NCI-H510A treated with DMSO at 0.1 percent for 48 hours (cell line): Measurements from ENCODE around the gene CDRT15L2.
"Not testable (repeated sequence)": the region's sequence is repeated elsewhere in the genome, so short reads cannot be mapped to it uniquely, and the experiment has no call there.

Experiments used
- DNase-seq: peaks from one replicate; lab custom pipeline; 2025; lab: John Stamatoyannopoulos, UW

Gene CDRT15L2

GRCh38 chr17:20579424-20579823 lies at the start of gene CDRT15L2:
CDRT15L2 (plus strand) TSS chr17:20579724; CDS start chr17:20579744, 20 bp downstream.
- DNase-seq, result not testable (repeated sequence)

- not testable (repeated sequence) for DNase-seq
Observed at GRCh38 chr17:20530104-20530503, 49.4 kb upstream of the CDRT15L2 start.

- not testable (repeated sequence) for DNase-seq
Observed at GRCh38 chr17:20532544-20533090, 46.9 kb upstream of the CDRT15L2 start.

- DNase-seq, result not testable (repeated sequence)
Observed at GRCh38 chr17:20533206-20533605, 46.3 kb upstream of the CDRT15L2 start.

GRCh38 chr17:20534711-20535550 lies 44.6 kb upstream of the CDRT15L2 start:
- DNase-seq, result not testable (repeated sequence)

GRCh38 chr17:20540414-20540813 lies 39.1 kb upstream of the CDRT15L2 start:
- DNase-seq, result not testable (repeated sequence)

- not testable (repeated sequence) for DNase-seq
Observed at GRCh38 chr17:20540865-20541264, 38.7 kb upstream of the CDRT15L2 start.

GRCh38 chr17:20541853-20542546 lies 37.5 kb upstream of the CDRT15L2 start:
- not testable (repeated sequence) for DNase-seq

GRCh38 chr17:20547923-20548322 lies 31.6 kb upstream of the CDRT15L2 start:
- DNase-seq, result not testable (repeated sequence)

- not testable (repeated sequence) for DNase-seq
Observed at GRCh38 chr17:20552920-20553319, 26.6 kb upstream of the CDRT15L2 start.

GRCh38 chr17:20554728-20555127 lies 24.8 kb upstream of the CDRT15L2 start:
- DNase-seq, result not testable (repeated sequence)

- not testable (repeated sequence) for DNase-seq
Observed at GRCh38 chr17:20555135-20556010, 24.2 kb upstream of the CDRT15L2 start.

GRCh38 chr17:20558096-20558495 lies 21.4 kb upstream of the CDRT15L2 start:
- DNase-seq, result not testable (repeated sequence)

GRCh38 chr17:20559018-20559417 lies 20.5 kb upstream of the CDRT15L2 start:
- DNase-seq, result not testable (repeated sequence)

- DNase-seq, result no peak
Observed at GRCh38 chr17:20562587-20562986, 16.9 kb upstream of the CDRT15L2 start.

- not testable (repeated sequence) for DNase-seq
Observed at GRCh38 chr17:20565245-20565644, 14.3 kb upstream of the CDRT15L2 start.

GRCh38 chr17:20565711-20566110 lies 13.8 kb upstream of the CDRT15L2 start:
- DNase-seq, result no peak

GRCh38 chr17:20566736-20567135 lies 12.8 kb upstream of the CDRT15L2 start:
- DNase-seq, result not testable (repeated sequence)

GRCh38 chr17:20567421-20567820 lies 12.1 kb upstream of the CDRT15L2 start:
- not testable (repeated sequence) for DNase-seq

- DNase-seq, result not testable (repeated sequence)
Observed at GRCh38 chr17:20568604-20569003, 10.9 kb upstream of the CDRT15L2 start.

GRCh38 chr17:20571653-20572052 lies 7.9 kb upstream of the CDRT15L2 start:
- DNase-seq, result not testable (repeated sequence)
